Esophagus (tissue), 2 donors: ENCODE measurements around the gene NOX5. TPM values are rescaled to one million over a fixed set of nuclear protein-coding genes. Genes with fewer than 3 reads are reported as not detected.

Source experiments
- H3K27ac ChIP-seq, 2 donors: one replicate each; pipeline ENCODE4 v1.5.1; 2013; ENCODE audit warnings: low read depth in 2 of 2, mild to moderate bottlenecking in 2 of 2, inconsistent platforms in 1 of 2, low read length in 1 of 2, moderate library complexity in 1 of 2
- H3K27me3 ChIP-seq, 2 donors: one replicate each; pipeline ENCODE4 v1.6.1; 2013; ENCODE audit warnings: low read length in 2 of 2, control low read depth in 1 of 2, mild to moderate bottlenecking in 1 of 2; ENCODE audit not compliant: insufficient read depth in 2 of 2, control insufficient read depth in 1 of 2
- H3K36me3 ChIP-seq, 2 donors: one replicate each; pipeline ENCODE4 v1.6.1; 2013; ENCODE audit warnings: low read length in 1 of 2; ENCODE audit not compliant: control insufficient read depth in 2 of 2, insufficient read depth in 2 of 2
- H3K4me1 ChIP-seq, 2 donors: one replicate each; pipeline ENCODE4 v1.6.1; 2013; ENCODE audit warnings: low read length in 1 of 2; ENCODE audit not compliant: control insufficient read depth in 2 of 2, insufficient read depth in 2 of 2
- H3K4me3 ChIP-seq, 2 donors: one replicate each; pipeline ENCODE4 v1.5.1; 2013; ENCODE audit warnings: low read length in 2 of 2, mild to moderate bottlenecking in 2 of 2, low read depth in 1 of 2, moderate library complexity in 1 of 2
- H3K9me3 ChIP-seq, 2 donors: one replicate each; pipeline ENCODE4 v1.6.1; 2013; ENCODE audit warnings: mild to moderate bottlenecking in 2 of 2, low read depth in 1 of 2, low read length in 1 of 2, moderate library complexity in 1 of 2; ENCODE audit not compliant: control insufficient read depth in 2 of 2, insufficient read depth in 1 of 2
- WGBS, 2 donors: extraction: QIAGEN DNeasy Blood & Tissue Kit; methylation state at CpG; one replicate each; pipeline ENCODE4 v1.1.7; 2013; 5-methylcytosine and 5-hydroxymethylcytosine counted together
- polyA plus RNA-seq, 2 donors: library from polyadenylated mRNA; stranded (reverse); fragments of 200-250 nt; gene quantifications; one replicate each; pipeline ENCODE4 v1.2.3, GENCODE V29; 2013
- donor health status: healthy with polysubstance abuse.
- donor health status: Bipolar disorder and iron deficiency.

Gene NOX5
- polyA plus RNA-seq, 2 donors = 0.26 to 0.29 TPM

GRCh38 chr15:69081310-69082004, 67.0 kb downstream of the NOX5 start:
- Histone ChIP-seq H3K9me3 (no peaks in the 10 kb centered on the region), H3K36me3 (no peaks in the 10 kb centered on the region), H3K4me1 (peaks cover 0 to 3% of the 10 kb centered on the region in 2 donors), H3K4me3 (no peak overlapping the region), H3K27me3 (no peaks in the 10 kb centered on the region), H3K27ac (peak overlapping the region; percentile 50 to 68)
- WGBS, 2 donors = 38 to 51% methylated on average over 10 of the region's 10 CpGs

- 66 to 69% methylated on average over 3 of the region's 3 CpGs for WGBS, 2 donors
- H3K27me3 ChIP-seq = no peaks in the 10 kb centered on the region
- peaks cover 0 to 3% of the 10 kb centered on the region in 2 donors for H3K4me1 ChIP-seq
- H3K27ac ChIP-seq = peak overlapping the region in 1 of 2 donors; percentile 50
- H3K4me3 ChIP-seq = no peak overlapping the region
- H3K36me3 ChIP-seq = no peaks in the 10 kb centered on the region
- no peaks in the 10 kb centered on the region for H3K9me3 ChIP-seq
Observed at GRCh38 chr15:69082021-69082502, 67.6 kb downstream of the NOX5 start.

GRCh38 chr15:69082554-69082953, 68.1 kb downstream of the NOX5 start:
- WGBS, 2 donors = 45 to 60% methylated on average over 3 of the region's 3 CpGs
- Histone ChIP-seq H3K4me3 (no peak overlapping the region), H3K27ac (no peak overlapping the region)

DNA sequence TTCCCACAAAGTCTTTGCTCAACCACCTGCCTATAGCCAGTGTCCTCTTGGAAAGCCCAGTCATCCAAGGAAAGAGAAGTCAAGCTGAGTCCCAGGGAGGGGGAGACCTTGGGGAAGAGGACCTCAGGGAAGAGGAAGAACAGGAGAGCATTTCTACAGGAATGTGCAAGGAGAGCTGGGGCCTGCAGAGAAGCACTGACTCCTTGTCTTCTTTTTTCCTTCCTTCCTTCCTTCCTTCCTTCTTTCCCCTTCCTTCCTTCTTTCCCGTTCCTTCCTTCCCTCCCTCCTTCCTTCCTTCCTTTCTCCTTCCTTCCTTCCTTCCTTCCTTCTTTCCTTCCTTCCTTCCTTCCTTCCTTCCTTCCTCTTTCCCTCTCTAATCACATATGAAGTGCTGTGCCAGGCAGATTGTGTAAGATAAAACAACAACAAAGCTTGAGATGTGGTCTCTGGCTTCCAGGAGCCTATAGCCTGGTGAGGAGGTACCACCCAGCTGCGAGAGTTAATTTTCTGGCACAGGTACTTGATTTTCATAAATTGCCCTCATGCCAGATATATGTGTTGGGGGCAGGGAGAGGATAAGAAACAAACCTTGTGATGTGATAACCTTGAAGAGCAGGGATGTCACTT, 70.0 kb downstream of the NOX5 start:
- WGBS, 2 donors = 71 to 75% methylated on average over 2 of the region's 2 CpGs

More at GRCh38 chr15:69082554-69082953, 68.1 kb downstream of the NOX5 start:
- H3K36me3 ChIP-seq = no peaks in the 10 kb centered on the region
- no peaks in the 10 kb centered on the region for H3K27me3 ChIP-seq
- peaks cover 0 to 3% of the 10 kb centered on the region in 2 donors for H3K4me1 ChIP-seq
- no peaks in the 10 kb centered on the region for H3K9me3 ChIP-seq

DNA sequence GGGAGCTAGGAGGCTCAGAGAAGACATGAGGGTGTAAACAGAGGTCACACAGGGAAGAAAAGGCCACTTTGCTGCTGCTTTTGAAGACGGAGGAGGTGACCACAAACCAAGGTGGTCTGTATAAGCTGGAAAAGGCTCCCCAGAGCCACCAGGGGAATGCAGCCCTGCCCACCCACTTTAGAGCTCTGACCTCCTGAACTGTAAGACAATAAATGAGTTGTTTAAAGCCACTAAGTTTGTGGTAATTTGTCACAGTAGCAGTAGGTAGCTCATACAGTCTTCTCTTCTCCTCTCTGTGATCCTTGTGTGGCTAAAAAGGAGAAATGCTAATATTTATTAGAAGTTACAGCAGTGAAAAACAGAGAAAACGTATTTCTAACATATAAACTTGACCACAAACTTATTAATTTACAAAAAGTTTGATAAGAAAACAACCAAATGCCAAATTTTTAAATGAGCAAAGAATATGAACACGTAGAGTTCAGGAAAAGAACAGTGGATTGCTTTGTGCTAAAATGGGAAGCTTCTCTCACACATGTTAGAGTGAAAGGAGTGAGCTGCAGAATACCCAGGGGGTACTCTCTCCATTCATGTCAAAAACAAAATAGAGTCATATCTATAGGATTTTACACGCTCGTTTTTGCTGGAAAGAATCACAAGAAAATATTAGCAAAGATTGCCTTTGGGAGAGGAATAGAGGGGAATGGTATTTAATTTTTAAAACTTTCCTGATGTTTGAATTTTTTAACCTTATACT, 71.0 kb downstream of the NOX5 start:
- Histone ChIP-seq H3K27me3 (no peaks in the 10 kb centered on the region), H3K36me3 (no peaks in the 10 kb centered on the region), H3K9me3 (no peaks in the 10 kb centered on the region), H3K27ac (no peak overlapping the region), H3K4me3 (no peak overlapping the region), H3K4me1 (peaks cover 2 to 15% of the 10 kb centered on the region in 2 donors)
- 61 to 63% methylated on average over 5 of the region's 5 CpGs for WGBS, 2 donors

More for the DNA sequence above, 70.0 kb downstream of the NOX5 start:
- Histone ChIP-seq H3K36me3 (no peaks in the 10 kb centered on the region), H3K4me3 (no peak overlapping the region), H3K27ac (no peak overlapping the region), H3K9me3 (no peaks in the 10 kb centered on the region), H3K4me1 (peaks cover 2 to 9% of the 10 kb centered on the region in 2 donors), H3K27me3 (no peaks in the 10 kb centered on the region)

GRCh38 chr15:69086427-69087204, 72.1 kb downstream of the NOX5 start:
- H3K27ac ChIP-seq = no peak overlapping the region
- no peak overlapping the region for H3K4me3 ChIP-seq
- H3K27me3 ChIP-seq = no peaks in the 10 kb centered on the region
- no peaks in the 10 kb centered on the region for H3K36me3 ChIP-seq
- no peaks in the 10 kb centered on the region for H3K9me3 ChIP-seq
- WGBS, 2 donors = 54 to 59% methylated on average over 14 of the region's 14 CpGs
- H3K4me1 ChIP-seq = peaks cover 2 to 15% of the 10 kb centered on the region in 2 donors

- WGBS, 2 donors = 81 to 86% methylated on average over 5 of the region's 5 CpGs
- no peaks in the 10 kb centered on the region for H3K9me3 ChIP-seq
- no peak overlapping the region for H3K4me3 ChIP-seq
- no peaks in the 10 kb centered on the region for H3K36me3 ChIP-seq
- H3K4me1 ChIP-seq = peaks cover 2 to 15% of the 10 kb centered on the region in 2 donors
- H3K27ac ChIP-seq = no peak overlapping the region
- no peaks in the 10 kb centered on the region for H3K27me3 ChIP-seq
Observed at GRCh38 chr15:69087366-69087976, 73.0 kb downstream of the NOX5 start.

DNA sequence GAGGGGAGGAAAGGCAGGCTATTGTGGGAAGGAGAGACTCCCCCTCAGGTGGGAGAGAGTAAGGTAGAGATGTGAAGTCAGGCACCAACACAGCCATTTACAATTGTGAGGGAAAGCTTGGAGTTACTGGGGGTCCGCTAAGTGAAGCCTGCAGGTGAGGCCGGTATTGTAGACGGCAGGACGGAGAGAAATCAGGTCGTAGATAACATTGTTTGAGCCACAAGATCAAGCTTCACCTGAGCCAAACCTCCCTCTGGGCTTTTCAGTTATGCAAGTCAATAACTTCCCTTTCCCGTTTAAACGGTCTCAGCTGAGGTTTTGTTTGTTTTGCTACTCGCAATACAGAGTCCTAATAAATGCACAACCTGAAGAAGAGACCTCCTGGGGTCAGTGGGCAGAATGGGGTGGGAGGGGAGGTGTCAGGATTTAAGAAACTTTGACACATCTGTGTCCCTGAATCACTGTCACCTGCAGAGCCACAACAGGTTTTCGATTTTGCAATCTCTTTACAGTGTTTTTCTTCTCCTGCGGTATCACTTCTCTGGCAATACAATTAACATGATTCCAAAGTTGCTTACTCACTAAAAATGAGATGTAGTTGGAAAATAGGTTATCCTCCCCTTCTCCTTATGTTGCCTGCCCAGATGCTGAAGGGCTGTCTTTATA, 73.9 kb downstream of the NOX5 start:
- 36 to 37% methylated on average over 10 of the region's 10 CpGs for WGBS, 2 donors
- Histone ChIP-seq H3K27ac (no peak overlapping the region), H3K9me3 (no peaks in the 10 kb centered on the region), H3K4me1 (peaks cover 2 to 17% of the 10 kb centered on the region in 2 donors), H3K4me3 (no peak overlapping the region), H3K27me3 (no peaks in the 10 kb centered on the region), H3K36me3 (no peaks in the 10 kb centered on the region)
